Activated CD8-positive, alpha-beta memory T cell treated with anti-CD3 and anti-CD28 coated beads, Interleukin-2, amount 50 U/mL, for 24 hours (primary cell): Measurements from ENCODE around the gene KCNC4.

Experiments
- DNase-seq: peaks from one replicate; pipeline ENCODE4 v3.0.0-alpha.2; 2020; ENCODE audit errors: extremely low read depth

KCNC4 gene

GRCh38 chr1:110188035-110188618 lies 22.0 kb upstream of the KCNC4 start:
- no peak for DNase-seq

DNA sequence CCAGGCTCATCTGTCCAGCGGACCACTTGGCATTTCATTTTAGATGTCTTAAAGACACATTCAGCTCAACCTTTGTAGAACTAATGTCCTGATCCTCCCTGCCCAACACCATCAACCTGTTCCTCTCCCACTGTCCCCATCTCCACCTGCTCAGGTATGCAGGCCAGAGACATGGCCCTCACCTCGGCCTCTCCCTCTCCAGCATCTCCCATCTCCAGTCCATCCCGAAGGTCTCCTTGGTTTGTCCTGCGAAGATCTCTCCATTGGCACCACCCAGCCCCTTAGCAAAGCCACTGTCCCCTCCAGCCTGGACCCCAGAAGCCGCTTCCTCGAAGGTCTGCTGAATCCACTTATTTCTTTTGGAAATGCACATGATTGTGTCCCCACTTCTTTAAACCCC lies 20.9 kb upstream of the KCNC4 start:
- DNase-seq, result no peak

DNA sequence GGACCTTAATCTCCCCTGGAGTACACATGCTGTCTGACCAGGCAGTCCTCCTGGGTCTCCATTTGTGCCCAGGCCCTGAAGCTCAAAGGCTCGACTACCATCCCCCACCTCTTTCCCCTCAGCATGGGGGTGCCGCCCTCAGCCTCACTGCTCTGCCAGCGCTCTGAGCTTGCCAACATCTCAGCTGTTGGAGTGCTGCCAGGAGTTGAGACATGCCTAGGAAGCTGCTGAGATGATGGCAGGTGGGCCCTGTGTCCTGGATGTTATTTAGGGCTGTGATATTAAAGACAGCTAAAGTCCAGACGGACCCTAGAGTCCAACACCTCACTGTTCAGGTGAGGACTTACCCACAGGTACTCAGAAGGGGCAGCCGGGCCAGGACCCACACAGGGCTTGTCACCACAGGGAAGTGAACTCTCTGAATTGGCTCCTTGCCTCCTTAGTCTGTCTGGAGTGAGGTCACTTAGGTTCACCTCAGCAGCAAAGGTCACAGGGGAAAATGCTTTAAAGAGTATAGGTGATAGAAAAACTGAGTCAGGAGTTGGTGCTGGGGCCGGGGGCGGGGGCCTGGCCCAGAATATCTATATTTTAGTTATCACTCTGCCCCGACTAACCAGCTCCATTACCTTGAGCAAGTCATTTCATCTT lies 19.7 kb upstream of the KCNC4 start:
- DNase-seq, result no peak

- no peak for DNase-seq
Measured at GRCh38 chr1:110192541-110192940, 17.6 kb upstream of the KCNC4 start.

DNA sequence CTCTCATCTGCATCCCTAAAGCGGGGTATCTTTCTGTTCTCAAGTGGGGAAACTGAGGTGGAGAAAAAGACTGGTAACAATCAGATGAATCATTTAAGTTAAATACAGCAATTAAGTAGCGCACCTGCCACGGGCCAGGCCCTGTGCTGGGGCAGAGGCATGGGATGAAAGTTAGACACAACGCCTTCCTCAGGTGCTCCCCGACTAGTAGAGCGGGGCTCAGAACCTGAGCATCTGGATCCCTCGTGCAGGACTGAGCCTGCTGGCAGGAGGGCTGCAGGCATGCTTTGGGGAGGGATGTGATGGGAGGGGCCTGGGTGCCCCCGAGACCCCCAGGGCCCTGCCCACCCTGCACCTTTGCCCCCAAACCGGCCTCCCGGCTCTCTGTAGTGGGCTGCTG lies 14.9 kb upstream of the KCNC4 start:
- no peak for DNase-seq

- DNase-seq, result peak; percentile 21
Measured at GRCh38 chr1:110196917-110197765, 13.0 kb upstream of the KCNC4 start.

DNA sequence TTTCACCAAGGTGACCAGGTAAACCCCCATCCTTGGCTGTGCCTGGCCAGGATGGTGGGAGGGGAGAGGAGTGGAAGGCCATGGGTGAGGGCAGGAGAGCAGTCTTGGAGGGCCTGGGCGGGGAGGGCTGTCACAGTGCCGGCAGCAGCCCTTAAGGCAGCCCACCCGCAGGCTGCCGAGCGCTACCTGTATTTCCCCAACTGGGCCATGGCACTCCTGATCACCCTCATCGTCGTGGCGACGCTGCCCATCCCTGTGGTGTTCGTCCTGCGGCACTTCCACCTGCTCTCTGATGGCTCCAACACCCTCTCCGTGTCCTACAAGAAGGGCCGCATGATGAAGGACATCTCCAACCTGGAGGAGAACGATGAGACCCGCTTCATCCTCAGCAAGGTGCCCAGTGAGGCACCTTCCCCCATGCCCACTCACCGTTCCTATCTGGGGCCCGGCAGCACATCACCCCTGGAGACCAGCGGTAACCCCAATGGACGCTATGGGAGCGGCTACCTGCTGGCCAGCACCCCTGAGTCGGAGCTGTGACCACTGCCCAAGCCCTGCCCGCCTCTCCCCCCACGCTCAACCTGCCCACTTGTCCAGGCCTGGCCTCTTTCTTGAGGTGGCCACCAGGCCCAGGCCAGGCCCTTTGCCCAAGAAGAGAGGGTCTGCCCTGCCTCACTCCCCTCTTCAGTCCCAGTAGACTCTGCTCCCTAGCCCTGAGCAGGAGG lies 12.0 kb upstream of the KCNC4 start:
- no peak for DNase-seq

DNA sequence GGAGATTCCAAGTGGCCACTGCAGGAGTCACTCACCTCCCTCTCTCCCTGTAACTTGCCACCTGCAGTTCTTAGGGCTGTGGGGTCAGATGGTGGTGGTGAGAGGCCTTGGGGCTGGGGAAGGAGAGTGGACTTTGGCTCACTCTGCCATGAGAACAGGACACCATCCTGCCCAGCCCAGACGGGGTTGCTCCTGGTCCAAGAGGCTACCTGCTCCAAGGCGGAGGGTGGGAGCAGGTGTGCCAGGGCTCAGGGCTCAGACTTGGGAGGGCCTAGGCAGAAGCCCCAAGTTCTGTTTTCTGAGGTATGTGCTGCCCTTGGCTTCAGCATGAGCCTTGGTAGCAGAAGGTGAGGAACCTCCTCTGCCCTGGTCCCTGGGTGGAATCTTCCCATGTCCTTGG lies 11.4 kb upstream of the KCNC4 start:
- DNase-seq, result no peak

DNA sequence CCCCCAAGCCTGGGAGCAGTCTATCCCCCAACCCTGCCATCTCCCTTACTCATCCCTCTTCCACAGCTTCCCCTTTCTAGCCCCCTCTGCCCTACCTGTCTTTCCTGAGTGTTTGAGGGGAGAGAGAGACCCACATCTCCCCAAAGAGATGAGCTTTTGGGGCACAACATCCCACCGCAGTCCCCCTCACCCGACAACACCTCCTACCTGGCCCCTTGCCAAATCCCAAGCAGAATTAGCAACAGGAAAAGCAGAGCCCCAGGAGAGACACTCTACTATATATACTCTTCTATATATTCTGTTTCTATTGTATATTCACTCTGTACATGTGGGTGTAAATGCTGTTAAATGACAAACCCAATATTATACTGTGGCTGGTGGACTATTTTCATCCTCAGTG lies 9.9 kb upstream of the KCNC4 start:
- no peak for DNase-seq

DNA sequence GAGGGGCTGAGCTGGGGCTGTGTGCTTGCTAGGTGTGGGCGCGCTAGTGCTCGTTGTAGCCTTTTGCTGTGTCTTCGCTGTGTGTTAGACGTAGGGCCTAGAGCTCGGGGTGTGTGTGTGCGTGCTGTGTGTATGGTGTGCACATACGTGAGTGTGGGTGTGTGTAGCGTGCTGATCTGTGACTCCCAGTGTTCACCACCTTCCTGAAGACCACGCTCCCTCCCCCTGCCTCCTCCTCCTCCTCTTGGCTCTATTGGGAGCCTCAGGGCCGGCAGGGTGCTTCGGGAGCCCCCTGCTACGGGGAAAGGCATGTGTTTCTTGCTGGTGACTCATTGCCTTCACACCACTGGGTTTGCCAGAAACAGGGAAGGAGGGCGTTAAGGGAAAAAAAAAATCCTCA lies 9.4 kb upstream of the KCNC4 start:
- DNase-seq, result no peak

DNA sequence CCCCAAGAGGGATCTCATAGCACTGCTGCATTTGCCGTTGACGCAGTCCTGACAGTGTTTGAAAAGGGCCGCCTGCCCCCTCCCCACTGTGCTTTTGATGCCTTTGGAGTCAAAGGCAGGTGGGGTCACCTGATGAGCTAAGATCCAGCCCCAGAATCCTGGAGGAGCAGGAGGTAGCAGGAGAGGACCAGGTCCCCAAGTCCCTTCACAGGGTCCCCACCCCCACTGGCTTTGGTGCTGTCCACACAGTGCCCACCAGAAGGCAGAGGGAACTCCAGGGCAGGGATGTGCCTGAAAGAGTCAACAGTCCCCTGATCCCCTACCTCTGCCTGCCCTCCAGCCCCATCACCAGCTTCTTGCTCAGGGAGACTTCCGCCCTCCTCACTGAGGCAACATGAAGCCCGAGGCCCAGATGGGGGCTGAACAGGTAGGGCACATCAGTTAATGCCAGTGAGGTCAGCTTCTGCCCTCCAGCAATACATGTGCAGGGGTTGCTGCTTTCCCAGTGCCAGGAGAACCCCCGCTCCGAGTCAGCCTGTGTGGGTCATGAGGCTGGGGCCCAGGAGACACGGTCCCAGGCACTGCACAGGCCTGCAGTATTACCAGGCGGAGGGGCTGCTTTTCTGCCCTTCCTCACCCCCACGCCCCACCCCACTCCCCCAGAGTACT lies 8.8 kb upstream of the KCNC4 start:
- no peak for DNase-seq

- peak; percentile 45 for DNase-seq
Measured at GRCh38 chr1:110203021-110203661, 7.0 kb upstream of the KCNC4 start.

- DNase-seq, result no peak
Measured at GRCh38 chr1:110205156-110205555, 5.0 kb upstream of the KCNC4 start.

- DNase-seq, result no peak
Measured at GRCh38 chr1:110205591-110206155, 4.4 kb upstream of the KCNC4 start.

GRCh38 chr1:110206261-110206920 lies 3.7 kb upstream of the KCNC4 start:
- DNase-seq, result no peak

DNA sequence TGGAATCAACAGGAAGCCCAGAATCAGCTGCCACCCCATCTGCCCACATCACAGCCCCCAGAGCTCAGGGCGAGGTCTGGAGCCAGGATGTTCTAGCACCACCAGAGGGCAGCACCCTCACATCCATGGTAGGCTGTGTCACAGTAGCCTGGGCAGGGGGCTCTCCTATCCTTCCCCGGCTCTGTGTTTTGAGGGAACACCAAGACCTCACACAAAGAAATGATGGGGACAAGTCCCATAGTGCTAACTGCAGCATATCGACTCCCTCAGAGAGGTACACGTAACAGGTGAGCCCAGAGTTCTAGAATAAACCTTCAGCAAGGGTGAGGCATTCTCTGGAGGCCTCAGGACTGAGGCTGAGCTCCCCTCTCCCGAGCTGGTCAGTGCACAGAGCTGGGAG lies 2.3 kb upstream of the KCNC4 start:
- peak; percentile 43 for DNase-seq

DNA sequence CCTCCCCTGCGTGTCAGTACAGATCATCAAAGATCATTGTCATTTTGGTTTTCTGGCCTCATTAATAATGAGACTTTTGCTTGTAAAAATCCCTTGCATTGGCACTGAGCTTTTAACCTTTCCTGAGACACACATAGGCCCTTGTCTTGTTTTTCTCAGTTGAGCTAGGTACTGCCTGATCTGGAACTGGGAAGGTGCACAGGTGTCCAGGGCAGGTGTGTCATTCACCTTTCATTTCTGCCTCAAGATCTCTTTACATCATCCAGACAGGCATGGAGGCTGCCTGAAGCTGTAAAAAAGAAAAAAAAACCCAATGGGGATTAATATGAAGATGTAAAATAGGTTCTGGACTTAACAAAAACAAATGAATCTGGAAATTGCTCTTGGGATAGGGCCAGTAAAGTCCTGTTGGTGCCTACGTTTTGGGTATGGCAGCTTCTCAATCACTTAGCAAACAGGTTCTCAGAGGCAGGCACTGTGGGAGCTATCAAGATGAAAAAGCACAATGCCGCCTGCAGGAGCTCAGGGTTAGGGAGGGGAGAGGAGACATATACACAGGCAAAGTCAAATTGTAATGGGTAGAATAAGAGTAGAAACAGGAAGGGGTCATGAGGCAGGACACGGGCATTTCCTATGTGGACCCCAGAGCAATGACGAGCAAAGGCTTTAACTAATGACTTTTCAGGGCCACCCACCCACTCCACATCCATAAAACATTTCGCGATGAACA lies 1.0 kb upstream of the KCNC4 start:
- DNase-seq, result no peak

DNA sequence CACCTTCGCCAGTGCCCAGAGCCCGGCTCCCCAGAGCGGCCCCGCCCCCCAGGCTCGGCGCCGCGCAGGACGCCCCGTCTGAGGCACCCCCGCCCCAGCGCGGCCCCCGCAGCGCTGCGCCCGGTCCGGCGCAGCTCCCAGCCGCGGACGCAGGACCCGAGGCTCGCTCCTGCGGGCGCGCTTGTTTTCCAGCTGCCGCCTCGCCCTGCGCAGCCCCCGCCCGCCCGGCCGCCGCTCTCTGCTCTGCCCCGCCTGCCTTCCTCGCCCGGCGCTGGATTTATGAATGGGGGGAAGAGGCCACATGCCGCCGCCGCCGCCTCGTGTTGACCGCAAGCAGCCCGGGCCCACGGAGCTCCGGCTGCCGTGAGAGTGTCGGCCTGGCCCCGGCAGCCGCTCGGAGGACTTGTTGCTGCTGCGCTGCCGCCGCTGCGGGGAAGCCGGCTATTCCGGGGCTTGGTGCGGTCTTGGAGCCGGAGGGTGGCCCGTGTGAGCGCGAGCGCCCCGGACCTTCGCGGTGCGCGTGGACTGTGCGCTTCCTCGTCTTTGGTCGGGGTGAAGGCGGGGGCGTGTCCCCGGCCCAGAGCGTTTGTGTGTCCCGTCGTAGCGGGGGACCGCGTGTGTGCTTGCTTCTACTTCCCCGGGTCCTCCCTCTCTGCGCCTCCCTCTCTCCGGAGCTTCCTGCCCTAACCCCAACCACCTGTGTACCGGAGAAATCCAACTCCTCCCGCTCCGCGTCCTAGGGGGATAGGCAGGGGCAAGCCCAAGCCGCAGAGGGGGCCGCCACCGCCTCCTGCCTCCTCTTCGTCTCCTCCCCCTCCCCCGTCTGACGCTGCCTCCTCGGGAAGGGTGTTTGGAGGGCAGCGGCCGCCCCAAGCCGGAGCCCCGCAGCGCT lies 736 bp downstream of the KCNC4 start:
- no peak for DNase-seq
